ENCODE measurements around the gene PILRA. TPM values are rescaled to one million over a fixed set of nuclear protein-coding genes. Genes with fewer than 3 reads are reported as not detected.
"Not testable (repeated sequence)": the region's sequence is repeated elsewhere in the genome, so short reads cannot be mapped to it uniquely, and the experiment has no call there.

PILRA gene
- 25.8 TPM for total RNA-seq

GRCh38 chr7:100373261-100373831 is at the start of gene PILRA:
PILRA (plus strand) TSS chr7:100373487; CDS start chr7:100373657, 170 bp downstream.
- Histone ChIP-seq H3K4me3 (peak within 1 kb of the TSS in 1 of 2 donors; percentile 33), H3K27ac (peak within 1 kb of the TSS; percentile 39 to 45), H3K27me3 (no peaks in the 10 kb centered on the region), H3K9me3 (no peaks in the 10 kb centered on the region), H3K4me1 (peaks cover 0 to 4% of the 10 kb centered on the region in 2 donors), H3K36me3 (no peaks in the 10 kb centered on the region)
- no peak for TF ChIP-seq CTCF (IDR thresholded peaks at IDR 0.05)
- DNase-seq (ENCODE audit: low spot score in 2 of 2) = no peak
- intact Hi-C loops (cut with DNase I) = no loop called here

GRCh38 chr7:100324194-100324593 is 49.1 kb upstream of the PILRA start:
- DNase-seq (ENCODE audit: low spot score in 2 of 2); intact Hi-C loops (cut with DNase I); H3K27ac ChIP-seq; H3K27me3 ChIP-seq; H3K9me3 ChIP-seq; H3K4me1 ChIP-seq; H3K4me3 ChIP-seq: not testable (repeated sequence)
- H3K36me3 ChIP-seq = peaks cover 14 to 33% of the 10 kb centered on the region in 2 donors

GRCh38 chr7:100325671-100326070 is 47.6 kb upstream of the PILRA start:
- H3K4me3 ChIP-seq; H3K9me3 ChIP-seq; intact Hi-C loops (cut with DNase I); H3K4me1 ChIP-seq; H3K27ac ChIP-seq; H3K27me3 ChIP-seq; DNase-seq (ENCODE audit: low spot score in 2 of 2): not testable (repeated sequence)
- H3K36me3 ChIP-seq = peaks cover 14 to 30% of the 10 kb centered on the region in 2 donors

GRCh38 chr7:100326914-100327313 is 46.4 kb upstream of the PILRA start:
- H3K4me3 ChIP-seq; DNase-seq (ENCODE audit: low spot score in 2 of 2); intact Hi-C loops (cut with DNase I); H3K4me1 ChIP-seq; H3K9me3 ChIP-seq; H3K27ac ChIP-seq; H3K27me3 ChIP-seq: not testable (repeated sequence)
- peaks cover 14 to 30% of the 10 kb centered on the region in 2 donors for H3K36me3 ChIP-seq

GRCh38 chr7:100335566-100336466 is 37.5 kb upstream of the PILRA start:
- not testable (repeated sequence) for H3K27me3 ChIP-seq, H3K9me3 ChIP-seq, H3K36me3 ChIP-seq
- Histone ChIP-seq H3K27ac (peak overlapping the region; percentile 84 to 96), H3K4me3 (peak overlapping the region; percentile 78 to 96), H3K4me1 (peaks cover 0 to 10% of the 10 kb centered on the region in 2 donors)
- peak; percentile 86 to 96 for DNase-seq (ENCODE audit: low spot score in 2 of 2)
- intact Hi-C loops (cut with DNase I) = loop anchor here (1.0 kb wide), 1 partner anchor 93 kb away; the partner anchor contains the start of gene MEPCE

- H3K9me3 ChIP-seq; DNase-seq (ENCODE audit: low spot score in 2 of 2); H3K27me3 ChIP-seq; H3K36me3 ChIP-seq; H3K27ac ChIP-seq; H3K4me3 ChIP-seq; intact Hi-C loops (cut with DNase I): not testable (repeated sequence)
- H3K4me1 ChIP-seq = peaks cover 0 to 10% of the 10 kb centered on the region in 2 donors
Measured at GRCh38 chr7:100338083-100338696, 35.1 kb upstream of the PILRA start.

- H3K9me3 ChIP-seq; intact Hi-C loops (cut with DNase I); H3K27ac ChIP-seq; DNase-seq (ENCODE audit: low spot score in 2 of 2); H3K4me3 ChIP-seq; H3K27me3 ChIP-seq; H3K4me1 ChIP-seq: not testable (repeated sequence)
- H3K36me3 ChIP-seq = peaks cover 11 to 17% of the 10 kb centered on the region in 2 donors
Measured at GRCh38 chr7:100341286-100341685, 32.0 kb upstream of the PILRA start.

GRCh38 chr7:100342765-100343164 is 30.5 kb upstream of the PILRA start:
- peaks cover 26 to 31% of the 10 kb centered on the region in 2 donors for H3K36me3 ChIP-seq
- intact Hi-C loops (cut with DNase I) = no loop called here

GRCh38 chr7:100344124-100344559 is 29.1 kb upstream of the PILRA start:
- H3K27me3 ChIP-seq; H3K9me3 ChIP-seq; intact Hi-C loops (cut with DNase I); H3K4me3 ChIP-seq; H3K4me1 ChIP-seq; DNase-seq (ENCODE audit: low spot score in 2 of 2); H3K27ac ChIP-seq: not testable (repeated sequence)
- H3K36me3 ChIP-seq = peaks cover 36 to 45% of the 10 kb centered on the region in 2 donors

More at GRCh38 chr7:100342765-100343164, 30.5 kb upstream of the PILRA start:
- H3K27ac ChIP-seq = no peak overlapping the region
- H3K4me3 ChIP-seq = no peak overlapping the region
- peaks cover 0 to 2% of the 10 kb centered on the region in 2 donors for H3K4me1 ChIP-seq
- TF ChIP-seq CTCF (IDR thresholded peaks at IDR 0.05) = no peak
- no peaks in the 10 kb centered on the region for H3K9me3 ChIP-seq
- no peaks in the 10 kb centered on the region for H3K27me3 ChIP-seq
- DNase-seq (ENCODE audit: low spot score in 2 of 2) = no peak

Measured in ascending aorta (tissue), 2 donors.